ENCODE data around the gene CAP1.
"Not testable (repeated sequence)": the region's sequence is repeated elsewhere in the genome, so short reads cannot be mapped to it uniquely, and the experiment has no call there.

The CAP1 gene
- 793 to 1,417 (median 1,222) reads per million in 18 experiments for total RNA-seq

- peak; percentile 99 to 100 for DNase-seq
These were observed at the start of gene CAP1 for GRCh38 chr1:40040511-40041465. Gene CAP1 (plus strand): TSS chr1:40040729. CDS start chr1:40059347, 18,618 bp downstream.

GRCh38 chr1:39992234-39992633 lies 48.3 kb upstream of the CAP1 start:
- DNase-seq = peak; percentile 81 to 84

- no peak for DNase-seq
These were observed 47.6 kb upstream of the CAP1 start for GRCh38 chr1:39992888-39993287.

- peak in 1 of 2 donors; percentile 23 for DNase-seq
These were observed 44.5 kb upstream of the CAP1 start for GRCh38 chr1:39995973-39996393.

- no peak for DNase-seq
These were observed 44.0 kb upstream of the CAP1 start for GRCh38 chr1:39996396-39997004.

GRCh38 chr1:40001456-40001855 lies 39.1 kb upstream of the CAP1 start:
- no peak for DNase-seq

- DNase-seq = peak; percentile 30 to 57
These were observed 37.1 kb upstream of the CAP1 start for GRCh38 chr1:40003156-40004093.

GRCh38 chr1:40004857-40005256 lies 35.7 kb upstream of the CAP1 start:
- no peak for DNase-seq

- DNase-seq = not testable (repeated sequence)
These were observed 33.0 kb upstream of the CAP1 start for GRCh38 chr1:40007481-40008034.

- DNase-seq = no peak
These were observed 29.3 kb upstream of the CAP1 start for GRCh38 chr1:40011198-40011597.

- DNase-seq = peak; percentile 20 to 44
These were observed 26.2 kb upstream of the CAP1 start for GRCh38 chr1:40014253-40014706.

GRCh38 chr1:40014812-40015594 lies 25.5 kb upstream of the CAP1 start:
- no peak for DNase-seq

- DNase-seq = no peak
These were observed 22.5 kb upstream of the CAP1 start for GRCh38 chr1:40017951-40018575.

GRCh38 chr1:40020447-40021085 lies 20.0 kb upstream of the CAP1 start:
- no peak for DNase-seq

- DNase-seq = no peak
These were observed 17.1 kb upstream of the CAP1 start for GRCh38 chr1:40023379-40023944.

GRCh38 chr1:40024671-40025070 lies 15.9 kb upstream of the CAP1 start:
- no peak for DNase-seq

- no peak for DNase-seq
These were observed 12.9 kb upstream of the CAP1 start for GRCh38 chr1:40027647-40028046.

- no peak for DNase-seq
These were observed 10.9 kb upstream of the CAP1 start for GRCh38 chr1:40029608-40030007.

GRCh38 chr1:40030528-40031135 lies 9.9 kb upstream of the CAP1 start:
- no peak for DNase-seq

All from inflammatory macrophage (primary cell).